Stimulated activated CD4-positive, alpha-beta T cell treated with anti-CD3 and anti-CD28 coated beads, Interleukin-1b, Interleukin-23, amount 100 ng/mL, for 48 hours (primary cell): Measurements from ENCODE around the gene WNK2.

Source experiments
- DNase-seq: peaks from one replicate; pipeline ENCODE4 v3.0.0-alpha.2; 2020

Gene WNK2

DNA sequence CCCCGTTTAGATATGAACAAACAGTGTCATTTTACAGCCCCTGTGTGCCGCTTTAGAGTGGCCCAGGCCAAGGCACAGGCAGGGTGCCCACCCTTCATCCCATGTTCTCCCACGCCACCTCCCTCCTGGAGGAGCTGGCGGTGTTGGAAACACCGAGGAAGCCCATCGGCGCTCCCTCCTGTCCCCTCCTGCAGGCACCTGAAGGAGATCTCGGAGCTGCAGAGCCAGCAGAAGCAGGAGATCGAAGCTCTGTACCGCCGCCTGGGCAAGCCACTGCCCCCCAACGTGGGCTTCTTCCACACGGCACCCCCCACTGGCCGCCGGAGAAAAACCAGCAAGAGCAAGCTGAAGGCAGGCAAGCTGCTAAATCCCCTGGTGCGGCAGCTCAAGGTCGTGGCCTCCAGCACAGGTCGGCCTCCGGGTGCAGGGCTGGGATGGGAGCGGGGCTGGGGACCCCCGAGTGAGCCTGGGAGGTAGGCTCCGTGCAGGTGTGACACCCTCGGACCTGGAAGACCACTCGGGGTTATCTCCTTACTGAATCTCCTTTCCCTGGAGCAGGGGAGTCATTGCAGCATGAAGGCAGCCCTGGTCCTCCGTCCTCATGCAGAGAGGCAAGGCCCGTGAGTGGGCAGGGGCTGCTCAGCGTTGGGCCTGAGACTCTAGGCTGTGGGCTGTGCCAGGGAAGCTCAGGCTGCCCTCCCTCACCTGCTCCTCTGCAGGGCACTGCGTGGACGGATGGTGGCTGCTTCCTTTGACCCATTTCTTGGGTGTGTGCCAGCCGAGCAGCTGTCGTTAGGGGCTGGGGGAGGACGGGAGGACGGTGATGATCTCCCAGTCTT lies 113.9 kb downstream of the WNK2 start:
- no peak for DNase-seq

DNA sequence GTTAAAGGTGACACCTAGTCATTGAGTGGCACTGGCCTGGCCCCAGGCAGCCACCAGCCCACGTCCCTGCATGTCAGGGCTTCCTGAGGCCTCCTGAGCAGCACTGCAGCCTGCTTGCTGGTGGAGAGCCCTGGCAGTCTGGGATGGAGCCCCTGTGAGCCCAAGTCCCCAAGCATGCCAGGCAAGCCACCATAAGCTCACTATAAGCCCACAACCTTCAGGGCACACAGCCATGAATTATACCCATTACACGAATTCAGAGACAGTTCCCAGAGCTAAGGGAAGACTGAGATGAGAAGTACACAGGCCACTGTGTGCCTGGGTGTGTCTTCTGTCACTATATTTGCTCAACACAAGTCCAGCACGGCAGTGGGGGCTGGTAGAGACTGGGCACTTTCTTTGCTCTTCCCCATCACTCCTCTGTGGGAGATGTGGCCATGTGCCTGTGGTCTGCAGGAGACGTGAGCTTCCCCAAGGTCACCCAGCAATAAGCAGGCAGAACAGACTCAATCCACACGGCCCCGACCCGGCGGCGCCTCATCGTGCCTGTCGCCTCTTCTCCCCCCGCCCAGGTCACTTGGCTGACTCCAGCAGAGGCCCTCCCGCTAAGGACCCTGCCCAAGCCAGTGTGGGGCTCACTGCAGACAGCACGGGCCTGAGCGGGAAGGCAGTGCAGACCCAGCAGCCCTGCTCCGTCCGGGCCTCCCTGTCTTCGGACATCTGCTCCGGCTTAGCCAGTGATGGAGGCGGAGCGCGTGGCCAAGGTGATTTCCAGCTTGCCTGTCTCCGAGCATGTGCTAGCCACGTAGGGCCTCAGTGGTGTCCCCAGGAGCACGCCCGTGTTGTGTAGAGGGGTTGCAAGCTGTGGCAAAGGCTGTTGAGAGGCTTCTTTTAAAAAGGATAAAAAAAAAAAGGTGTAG lies 114.8 kb downstream of the WNK2 start:
- no peak for DNase-seq

DNA sequence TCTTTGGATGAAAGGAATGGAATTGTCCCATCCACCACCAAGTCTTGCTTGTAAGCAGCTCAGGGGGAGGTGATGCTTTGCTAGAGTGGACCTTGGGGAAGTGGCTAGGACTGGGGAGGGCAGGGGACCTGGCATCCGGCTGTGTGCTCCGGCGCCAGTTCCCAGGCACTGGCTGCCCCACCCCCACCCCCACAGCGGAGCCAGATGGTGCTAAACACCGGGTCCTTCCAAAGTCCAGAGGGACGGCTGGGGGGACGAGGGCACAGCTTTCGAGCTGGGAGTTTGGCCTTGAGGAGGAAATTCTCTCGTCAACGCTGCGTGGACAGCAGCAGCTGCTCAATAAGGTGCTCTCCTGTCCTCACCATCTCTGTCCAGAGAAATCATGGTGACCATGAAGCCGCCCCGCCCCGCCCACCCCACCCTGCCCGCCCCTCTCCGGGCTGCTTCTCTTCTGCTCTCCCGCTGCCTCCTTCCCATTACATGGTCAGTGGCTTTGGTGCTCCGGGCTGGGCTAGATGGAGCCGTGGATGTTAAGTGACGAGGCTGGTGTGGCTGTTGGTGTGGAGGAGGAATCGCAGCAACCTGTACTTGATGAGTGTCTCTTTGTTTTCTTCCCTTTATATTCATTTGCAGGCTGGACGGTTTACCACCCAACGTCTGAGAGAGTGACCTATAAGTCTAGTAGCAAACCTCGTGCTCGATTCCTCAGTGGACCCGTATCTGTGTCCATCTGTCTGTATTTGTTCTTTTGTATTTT lies 115.7 kb downstream of the WNK2 start:
- DNase-seq, result no peak

DNA sequence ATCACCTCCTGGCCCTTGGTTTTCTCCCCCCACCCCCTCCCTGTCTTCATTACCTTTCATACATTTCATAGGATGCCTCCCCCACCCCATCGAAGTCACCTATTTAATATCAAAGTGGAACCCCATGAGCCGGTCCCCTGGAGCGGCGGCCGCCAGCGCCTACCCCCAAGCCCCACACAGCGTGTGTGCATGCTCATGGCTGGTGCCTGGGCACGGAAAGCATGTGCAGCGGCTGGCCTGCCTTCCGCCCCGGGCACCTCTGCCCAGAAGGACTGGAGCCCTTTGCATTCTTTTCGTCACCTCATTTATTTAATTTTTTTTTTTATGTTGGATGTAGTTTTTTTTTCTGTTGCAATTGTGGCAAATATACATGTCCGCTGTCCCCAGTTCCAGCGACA lies 116.2 kb downstream of the WNK2 start:
- no peak for DNase-seq

DNA sequence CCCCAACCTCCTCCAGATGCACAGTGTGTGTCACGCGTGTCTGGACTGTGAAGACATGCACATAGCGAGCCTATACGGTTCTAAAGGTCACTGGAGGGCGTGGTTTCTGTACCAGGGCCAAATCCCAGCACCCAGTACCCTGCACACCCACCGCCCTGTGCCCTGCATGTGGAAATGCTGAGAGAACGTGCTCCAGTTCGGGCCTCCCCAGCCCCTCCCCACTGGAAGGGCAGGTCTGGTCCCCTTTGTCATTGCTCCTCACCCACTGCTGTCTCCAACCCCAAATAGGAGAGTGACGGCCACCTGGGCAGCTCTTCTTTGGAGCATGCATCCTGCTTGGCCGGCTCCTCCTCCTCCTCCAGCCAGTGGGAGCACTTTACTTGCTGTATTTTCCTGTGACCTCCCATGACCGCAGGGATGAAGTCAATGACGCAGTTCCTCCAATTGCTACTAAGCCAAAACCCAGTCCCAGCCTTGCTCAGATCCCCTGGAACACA lies 116.7 kb downstream of the WNK2 start:
- no peak for DNase-seq

DNA sequence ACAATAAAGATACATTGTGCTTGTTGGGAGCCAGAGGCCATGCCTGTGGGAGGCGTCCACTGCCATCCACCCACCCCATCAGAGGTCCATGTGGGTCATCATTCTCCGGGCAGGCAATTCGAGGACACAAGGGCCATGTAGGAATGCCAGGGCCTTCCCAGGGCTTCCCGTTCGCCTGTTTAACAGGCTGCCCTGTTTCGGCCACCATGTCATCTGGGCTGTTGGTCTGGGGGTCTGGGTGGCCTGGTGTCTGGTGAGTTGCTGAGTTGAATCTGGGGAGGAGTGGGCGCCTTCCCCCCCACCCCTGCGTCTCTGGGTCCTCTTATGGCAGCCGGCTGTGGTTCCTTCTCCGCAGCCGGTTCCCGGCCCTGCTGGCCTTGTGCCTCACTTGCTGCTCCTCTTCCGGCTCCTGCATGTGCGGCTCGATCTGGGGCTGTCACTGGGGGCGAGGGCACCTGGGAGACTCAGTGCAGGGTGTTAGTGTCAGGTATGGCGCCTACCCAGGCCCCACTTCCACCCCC lies 117.4 kb downstream of the WNK2 start:
- no peak for DNase-seq

DNA sequence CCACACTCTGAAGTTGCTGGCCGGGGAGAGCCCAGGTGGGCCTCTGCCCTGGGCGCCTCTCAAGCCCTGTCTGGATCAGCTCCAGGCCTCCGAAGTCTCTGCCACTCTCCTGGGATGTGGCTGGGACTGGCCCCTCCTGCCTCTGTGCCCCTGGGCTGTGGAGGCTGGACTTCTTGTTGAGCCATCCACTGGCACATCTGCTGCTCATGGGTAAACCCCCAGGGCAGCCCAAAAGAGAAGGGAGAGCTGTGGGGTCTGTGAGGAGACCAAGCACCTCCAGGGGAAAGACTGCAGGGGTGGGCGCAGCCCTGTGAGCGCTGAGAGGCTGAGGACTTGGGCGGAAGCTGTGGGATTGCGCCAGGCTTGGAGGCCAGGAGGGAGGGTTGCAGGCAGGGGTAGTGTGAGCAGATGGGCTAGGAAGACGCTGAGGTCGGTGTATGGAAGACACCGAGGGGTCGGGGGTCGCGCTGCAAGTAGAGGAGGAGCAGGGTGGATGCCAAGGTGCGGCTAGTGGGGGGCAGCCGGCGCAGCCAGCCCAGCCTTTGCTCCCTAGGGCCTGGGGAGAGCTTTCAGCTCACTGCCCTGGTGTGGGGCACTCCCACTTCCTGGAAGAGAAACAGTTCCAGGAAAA lies 118.1 kb downstream of the WNK2 start:
- no peak for DNase-seq

DNA sequence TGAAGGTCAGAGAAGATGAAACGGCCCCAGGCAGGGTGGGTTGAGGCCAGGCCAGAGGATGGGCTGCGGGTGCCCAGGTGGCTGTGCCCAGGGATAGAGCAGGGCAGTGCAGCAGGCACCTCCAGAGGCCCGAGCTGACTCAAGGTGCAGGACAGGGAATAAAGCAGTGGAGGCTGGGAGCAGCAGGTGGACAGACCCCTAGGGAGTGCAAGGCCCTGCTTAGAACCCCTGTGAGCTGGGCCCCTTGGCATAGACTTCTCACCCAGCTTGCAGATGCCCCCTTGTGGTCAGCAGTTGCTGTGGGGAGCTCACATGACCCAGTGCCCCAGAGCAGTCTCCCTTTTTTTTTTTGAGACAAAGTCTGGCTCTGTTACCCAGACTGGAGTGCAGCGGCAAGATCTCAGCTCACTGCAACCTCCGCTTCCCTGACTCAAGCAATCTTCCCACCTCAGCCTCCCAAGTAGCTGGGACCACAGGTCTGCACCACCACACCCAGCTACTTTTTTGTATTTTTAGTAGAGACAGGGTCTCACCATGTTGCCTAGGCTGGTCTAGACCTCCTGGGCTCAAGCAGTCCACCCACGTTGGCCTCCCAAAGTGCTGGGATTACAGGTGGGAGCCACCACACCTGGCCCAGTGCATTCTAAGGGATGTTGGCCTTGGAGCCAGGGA lies 118.8 kb downstream of the WNK2 start:
- peak; percentile 54 for DNase-seq

DNA sequence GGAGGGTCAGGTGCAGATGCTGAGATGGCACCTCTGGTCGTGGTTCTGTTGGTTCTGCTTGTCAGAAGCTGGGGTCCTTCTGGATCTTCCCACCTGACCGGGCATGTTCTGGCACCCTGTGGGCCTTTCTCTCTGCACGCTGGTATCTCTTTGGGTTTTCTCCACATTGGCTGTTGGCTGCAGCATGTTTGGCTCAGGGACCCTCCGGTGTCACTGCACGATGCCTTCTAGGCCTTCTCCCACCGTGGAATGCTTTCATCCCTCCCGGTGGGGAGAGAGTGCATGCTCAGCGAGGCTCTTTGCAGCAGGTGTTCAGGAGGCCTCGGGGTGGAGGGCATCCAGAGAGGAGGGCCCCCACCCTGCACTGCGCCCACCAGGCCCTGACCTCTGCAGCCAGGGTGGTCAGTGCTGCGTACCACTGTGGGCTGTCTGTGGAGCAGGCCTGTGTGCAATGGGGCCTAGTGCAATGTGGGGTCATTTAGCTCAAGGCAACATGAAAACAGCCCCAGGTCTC lies 119.4 kb downstream of the WNK2 start:
- DNase-seq, result no peak

DNA sequence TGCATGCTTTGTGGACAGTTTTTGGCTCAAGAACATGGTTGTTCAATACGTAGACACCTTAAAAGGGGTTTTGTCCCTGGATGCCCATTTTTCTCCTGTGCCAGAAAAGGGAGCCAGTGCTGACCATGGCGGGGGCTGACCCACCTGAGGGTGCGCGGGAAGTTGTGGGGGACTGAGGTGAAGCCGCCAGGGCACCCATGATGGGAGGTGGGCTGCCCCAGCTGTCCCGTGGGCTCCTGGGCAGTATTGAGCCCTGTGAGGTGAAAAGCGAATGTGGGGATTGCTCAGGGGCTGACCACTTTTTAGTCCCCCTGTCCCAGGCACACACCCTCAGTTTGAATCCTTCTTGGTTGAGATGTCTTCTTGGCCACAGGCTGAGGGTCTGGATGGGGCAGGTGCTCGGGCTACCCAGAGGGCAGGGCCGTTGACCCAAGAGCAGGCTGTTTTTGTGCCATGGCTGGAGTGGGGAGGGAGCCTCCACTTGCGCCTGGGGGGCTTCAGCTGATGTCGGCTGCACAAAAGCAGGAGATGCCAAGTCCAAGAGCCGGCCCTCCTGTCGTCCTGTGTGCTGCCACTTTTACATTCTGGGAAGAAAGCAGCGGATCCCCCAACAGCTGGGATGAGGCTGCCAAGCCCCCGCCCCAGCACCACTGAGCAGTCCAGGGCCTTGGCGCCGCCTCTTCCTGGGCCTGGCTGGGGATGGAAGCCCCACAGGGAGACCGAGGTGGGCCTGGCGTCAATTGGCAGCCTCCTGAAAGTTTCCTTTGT lies 120.1 kb downstream of the WNK2 start:
- DNase-seq, result no peak

DNA sequence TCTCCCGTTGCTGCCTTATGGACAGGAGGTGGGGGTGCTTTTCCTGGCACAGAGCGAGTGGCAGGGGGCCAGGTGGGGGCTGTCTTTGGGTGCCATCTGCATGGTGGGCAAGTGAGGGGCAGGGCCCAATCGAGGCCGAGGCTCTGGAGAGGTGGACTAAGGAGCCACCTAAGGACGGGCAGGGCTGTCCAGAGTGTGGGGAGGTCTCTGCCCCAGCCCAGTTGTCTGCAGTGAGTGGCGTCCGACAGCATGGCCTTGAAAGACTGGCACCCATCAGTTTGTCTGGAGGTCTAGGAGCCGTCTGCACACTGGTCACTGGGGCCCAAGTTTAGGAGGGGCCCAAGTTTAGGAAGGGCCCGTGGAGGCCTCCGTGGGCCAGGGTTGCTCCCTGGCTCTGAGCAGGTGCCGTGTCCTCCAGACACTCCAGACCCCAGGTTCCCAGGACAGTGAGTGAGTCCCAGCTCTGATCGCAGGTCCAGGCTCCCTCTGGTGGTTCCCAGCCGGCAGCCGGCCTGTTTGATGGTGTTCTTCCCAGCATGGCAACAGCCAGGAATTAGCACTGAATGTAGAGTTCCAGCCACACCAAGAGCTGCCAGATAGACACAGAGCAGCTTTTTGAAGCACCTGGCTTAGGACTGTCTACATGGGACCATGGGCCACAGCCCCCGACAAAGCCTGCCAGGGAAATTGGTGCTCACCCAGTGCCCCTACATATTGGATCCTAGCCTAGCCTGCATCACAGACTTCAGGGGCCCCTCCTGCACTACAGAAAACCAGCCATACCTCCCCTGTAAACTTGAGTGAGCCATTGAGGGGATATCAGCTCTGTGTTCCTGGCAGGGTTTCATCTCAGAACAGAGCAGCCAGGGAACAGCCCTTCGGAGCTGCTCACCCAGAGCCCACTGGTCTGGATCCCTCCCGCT lies 120.9 kb downstream of the WNK2 start:
- DNase-seq, result no peak

DNA sequence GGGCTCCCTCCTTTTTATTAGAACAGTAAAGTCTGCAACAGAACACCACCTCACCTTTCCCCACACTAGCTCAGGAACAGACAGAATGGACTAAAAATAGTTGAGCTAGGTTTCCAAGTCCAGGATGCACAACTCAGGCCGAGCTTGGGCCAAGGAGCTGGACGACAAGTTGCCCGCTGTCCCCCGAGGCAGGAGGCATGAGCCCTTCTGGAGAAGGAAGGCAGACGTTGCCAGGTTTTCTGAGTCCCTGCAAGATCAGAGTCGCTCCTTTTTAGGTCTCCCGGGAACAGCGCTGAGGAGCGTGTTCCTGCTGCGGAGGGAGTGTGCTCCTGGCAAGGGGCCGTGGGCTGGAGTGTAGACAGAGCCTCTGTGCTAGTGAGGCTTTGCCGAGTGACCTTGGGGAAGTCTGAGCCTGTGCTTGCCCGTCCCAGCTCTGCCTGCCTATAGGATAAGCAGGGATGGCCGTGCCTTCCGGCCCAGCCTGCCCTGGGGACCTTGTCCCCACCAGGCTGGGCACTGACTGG lies 121.6 kb downstream of the WNK2 start:
- DNase-seq, result no peak

DNA sequence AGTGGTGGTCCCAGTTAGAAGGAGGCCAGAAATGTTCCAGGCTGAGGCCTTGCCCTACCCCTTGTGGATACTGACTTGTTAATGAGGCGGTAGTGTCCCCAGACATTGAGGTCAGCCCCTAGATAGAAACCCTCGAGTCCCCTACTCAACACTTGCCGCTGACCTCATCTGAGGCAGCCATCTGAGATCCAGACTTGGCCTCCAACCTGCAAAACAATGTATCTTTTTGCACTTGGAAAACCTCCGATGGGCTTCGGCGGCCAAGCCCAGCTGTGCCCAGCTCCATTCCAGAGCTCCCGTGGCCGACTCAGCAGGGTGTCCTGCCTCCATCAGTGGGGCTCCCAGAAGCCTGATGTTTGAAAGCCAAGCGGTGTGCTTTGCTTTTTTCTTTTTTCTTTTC lies 122.1 kb downstream of the WNK2 start:
- no peak for DNase-seq

DNA sequence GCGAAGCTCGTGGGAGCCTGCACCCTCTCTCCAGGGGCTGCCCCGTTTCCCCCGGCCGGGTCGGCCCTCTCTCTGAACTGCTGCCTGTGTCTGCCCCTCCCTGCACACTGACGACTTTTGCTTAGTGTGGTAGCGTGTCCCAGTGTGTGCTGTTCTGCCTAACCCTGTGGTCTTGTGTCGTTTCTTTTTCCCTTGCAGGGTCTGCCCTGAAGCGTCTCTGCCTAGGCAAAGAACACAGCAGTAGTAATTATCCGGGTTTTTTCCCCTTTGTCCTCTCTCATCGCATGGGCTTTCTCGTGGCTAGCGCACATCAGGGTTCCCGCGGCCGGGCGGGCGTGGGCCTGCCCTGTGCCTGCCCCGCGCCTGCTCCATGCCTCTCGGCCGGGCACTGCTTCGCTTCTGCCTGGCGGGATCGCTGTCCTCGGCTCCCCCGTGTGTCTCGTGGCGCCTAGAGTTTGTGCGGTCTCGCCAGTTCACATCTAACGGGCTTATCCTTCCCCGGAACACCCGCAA lies 122.7 kb downstream of the WNK2 start:
- no peak for DNase-seq

DNA sequence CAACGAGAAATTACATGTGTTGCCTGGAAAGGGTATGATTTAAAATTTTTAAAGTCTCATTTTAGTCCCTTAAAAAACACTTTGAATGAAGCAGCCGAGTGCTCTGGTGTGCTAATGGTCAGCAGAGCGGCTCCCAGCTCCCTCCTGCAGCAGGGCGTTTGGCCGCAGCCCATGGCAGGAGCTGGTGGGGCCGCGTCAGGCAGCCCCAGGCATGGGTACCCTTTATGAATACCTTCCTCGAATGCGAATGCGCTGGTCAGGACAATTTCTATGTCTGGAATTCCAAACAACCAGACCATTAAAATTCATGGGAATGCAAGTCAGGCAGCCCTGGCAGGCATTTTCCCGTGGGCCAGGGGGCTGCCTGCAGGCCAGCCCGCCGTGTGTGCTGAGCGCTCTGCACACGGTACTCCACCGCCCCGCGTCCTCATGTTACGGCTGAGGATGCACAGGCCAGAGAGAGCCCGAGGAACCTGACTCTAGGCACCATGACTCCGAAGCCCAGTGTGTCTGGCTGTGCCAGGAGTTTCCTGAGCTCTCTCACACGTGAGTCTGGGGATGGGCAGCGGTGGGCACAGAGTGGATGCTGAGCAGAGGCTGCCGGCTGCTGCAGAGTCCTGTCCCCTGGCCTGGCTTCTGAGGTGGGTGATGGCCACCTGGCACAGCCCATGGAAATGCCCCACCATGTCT lies 123.7 kb downstream of the WNK2 start:
- no peak for DNase-seq

DNA sequence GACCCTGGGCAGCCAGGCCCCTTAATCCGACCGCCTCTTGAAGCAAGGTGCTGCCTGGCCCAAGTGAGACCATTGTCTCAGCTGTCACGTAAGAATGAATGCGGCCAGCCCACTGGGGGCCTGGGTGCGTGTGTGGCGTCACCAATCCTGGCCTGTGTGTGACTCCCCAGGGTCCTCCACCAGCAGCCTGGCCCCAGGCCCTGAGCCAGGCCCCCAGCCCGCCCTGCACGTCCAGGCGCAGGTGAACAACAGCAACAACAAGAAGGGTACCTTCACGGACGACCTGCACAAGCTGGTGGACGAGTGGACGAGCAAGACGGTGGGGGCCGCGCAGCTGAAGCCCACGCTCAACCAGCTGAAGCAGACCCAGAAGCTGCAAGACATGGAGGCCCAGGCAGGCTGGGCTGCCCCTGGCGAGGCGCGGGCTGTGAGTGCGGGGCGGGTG lies 124.2 kb downstream of the WNK2 start:
- no peak for DNase-seq

DNA sequence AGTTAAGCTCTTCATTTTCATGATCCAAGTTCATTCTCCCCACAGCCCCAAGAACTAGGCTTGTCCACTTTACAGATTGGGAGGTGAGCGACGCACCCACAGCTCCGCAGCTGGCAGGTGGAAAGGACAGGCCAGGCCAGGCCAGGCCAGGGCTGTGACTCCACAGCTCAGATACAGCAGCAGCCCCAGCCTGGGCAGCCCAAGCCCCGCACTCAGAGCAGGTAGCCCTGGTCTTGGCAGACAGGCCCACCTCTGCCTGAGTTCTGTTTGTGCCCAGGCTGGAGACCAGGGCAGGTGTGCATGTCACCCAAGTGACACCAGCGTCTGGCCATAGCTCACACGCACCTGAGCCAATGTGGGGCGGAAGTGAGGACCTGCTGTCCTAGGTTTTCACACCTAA lies 124.7 kb downstream of the WNK2 start:
- DNase-seq, result no peak

DNA sequence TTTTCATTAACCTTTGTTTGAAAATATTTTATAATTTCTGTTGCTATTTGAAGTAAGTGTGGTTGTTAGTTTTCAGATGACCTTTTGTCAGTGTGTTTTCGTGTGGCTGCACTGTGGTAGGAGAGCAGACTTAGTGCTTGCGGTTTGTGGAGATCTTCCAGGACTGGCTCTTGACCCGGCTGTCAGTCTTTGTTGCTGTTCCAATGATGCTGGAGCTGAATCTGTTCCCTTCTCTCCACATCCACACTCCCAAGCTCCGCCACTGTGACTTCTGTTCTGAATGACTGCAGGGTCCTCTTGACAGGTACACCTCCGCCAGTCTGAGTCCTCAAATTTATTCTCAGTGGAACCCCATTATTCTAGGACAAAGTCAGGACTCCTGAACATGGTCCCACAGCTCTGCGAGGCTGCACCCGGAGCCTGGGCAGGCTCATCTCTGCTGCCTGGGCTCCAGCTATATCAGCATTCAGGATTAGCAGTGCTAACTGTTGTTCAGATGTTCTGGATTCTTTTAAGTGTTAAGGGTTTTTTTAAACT lies 126.0 kb downstream of the WNK2 start:
- DNase-seq, result no peak
